Activated CD4-positive, CD25-positive, alpha-beta regulatory T cell treated with anti-CD3 and anti-CD28 coated beads, Interleukin-2, amount 50 U/mL, for 16 hours (primary cell): ENCODE measurements around the gene TNFRSF1A.

ENCODE experiments used
- DNase-seq: peaks from one replicate; pipeline ENCODE4 v3.0.0-alpha.2; 2020; ENCODE audit warnings: low read depth, low spot score

Gene TNFRSF1A

GRCh38 chr12:6341417-6342139 lies at the start of gene TNFRSF1A:
Gene TNFRSF1A (minus strand): TSS chr12:6342076. CDS start chr12:6341814, 262 bp downstream.
- DNase-seq = no peak

GRCh38 chr12:6391013-6391412 lies 49.1 kb upstream of the TNFRSF1A start:
- no peak for DNase-seq

GRCh38 chr12:6390084-6390799 lies 48.4 kb upstream of the TNFRSF1A start:
- DNase-seq = no peak

GRCh38 chr12:6387541-6387940 lies 45.7 kb upstream of the TNFRSF1A start:
- DNase-seq = no peak

DNA sequence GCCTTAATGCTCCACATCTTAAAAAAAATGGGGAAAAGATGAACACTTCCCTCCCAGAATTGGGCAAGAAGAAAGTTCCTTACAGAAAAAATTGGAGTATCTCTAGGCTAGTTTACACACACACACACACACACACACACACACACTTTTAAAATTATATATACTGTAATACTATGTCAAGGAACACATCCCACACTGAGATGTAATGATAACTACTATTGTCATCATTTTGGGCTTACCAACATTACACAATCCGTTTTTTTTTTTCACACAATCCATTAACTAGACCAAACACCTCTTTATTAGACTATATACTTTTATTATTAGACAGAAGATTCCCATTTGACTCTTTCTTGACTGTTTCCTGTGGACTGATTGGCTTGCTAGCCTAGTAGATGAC lies 44.6 kb upstream of the TNFRSF1A start:
- no peak for DNase-seq

DNA sequence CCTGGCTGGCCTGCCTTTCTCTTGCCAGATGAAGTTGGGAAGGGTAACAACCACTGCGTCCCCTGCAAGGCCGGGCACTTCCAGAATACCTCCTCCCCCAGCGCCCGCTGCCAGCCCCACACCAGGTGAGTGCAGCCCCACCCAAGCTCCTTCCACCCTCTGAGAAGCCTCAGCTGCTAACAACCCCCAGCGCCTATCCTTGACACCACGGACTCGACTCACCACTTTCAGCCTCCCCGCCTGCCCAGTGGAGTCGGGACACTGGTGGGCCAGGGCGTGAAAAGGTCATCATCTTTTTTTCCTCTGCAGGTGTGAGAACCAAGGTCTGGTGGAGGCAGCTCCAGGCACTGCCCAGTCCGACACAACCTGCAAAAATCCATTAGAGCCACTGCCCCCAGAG lies 44.2 kb upstream of the TNFRSF1A start:
- DNase-seq = no peak

DNA sequence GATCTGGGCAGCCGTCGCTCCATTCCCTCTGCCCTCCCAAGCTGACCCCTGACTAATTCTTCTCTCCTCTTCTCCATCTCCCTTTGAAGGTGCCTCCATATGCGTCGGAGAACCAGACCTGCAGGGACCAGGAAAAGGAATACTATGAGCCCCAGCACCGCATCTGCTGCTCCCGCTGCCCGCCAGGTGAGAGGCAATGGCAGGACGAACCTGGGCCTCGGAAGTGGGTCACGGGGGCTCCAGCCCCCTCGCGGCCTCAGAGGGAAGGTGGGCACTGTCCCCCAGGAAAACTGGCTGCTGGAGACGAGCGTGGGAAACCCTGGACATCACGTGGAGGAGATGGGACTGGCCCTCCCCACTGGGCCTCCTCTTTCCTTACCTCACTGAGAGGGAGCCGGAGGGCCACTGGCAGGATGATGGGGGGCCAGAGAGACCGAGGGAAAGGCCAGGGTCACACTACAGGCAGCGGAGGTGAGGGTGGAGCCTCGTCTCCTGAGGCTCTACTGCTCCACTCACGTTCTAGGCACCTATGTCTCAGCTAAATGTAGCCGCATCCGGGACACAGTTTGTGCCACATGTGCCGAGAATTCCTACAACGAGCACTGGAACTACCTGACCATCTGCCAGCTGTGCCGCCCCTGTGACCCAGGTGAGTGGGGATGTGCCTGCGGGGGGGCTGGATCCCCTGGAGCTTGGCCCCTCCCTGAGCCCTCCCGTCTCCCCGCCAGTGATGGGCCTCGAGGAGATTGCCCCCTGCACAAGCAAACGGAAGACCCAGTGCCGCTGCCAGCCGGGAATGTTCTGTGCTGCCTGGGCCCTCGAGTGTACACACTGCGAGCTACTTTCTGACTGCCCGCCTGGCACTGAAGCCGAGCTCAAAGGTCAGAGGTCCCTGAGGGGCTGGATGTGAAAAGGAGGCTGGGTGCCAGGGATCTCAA lies 42.9 kb upstream of the TNFRSF1A start:
- no peak for DNase-seq

GRCh38 chr12:6383572-6384498 lies 42.0 kb upstream of the TNFRSF1A start, which contains the start of gene LTBR:
Gene LTBR (plus strand): TSS chr12:6384162. CDS start chr12:6384359, 197 bp downstream.
- no peak for DNase-seq

- DNase-seq = no peak
These were observed 41.1 kb upstream of the TNFRSF1A start for GRCh38 chr12:6382982-6383381.

GRCh38 chr12:6382371-6382770 lies 40.5 kb upstream of the TNFRSF1A start:
- no peak for DNase-seq

GRCh38 chr12:6380141-6381121 lies 38.6 kb upstream of the TNFRSF1A start:
- no peak for DNase-seq

- no peak for DNase-seq
These were observed 37.0 kb upstream of the TNFRSF1A start for GRCh38 chr12:6378709-6379472.

- DNase-seq = no peak
These were observed 35.8 kb upstream of the TNFRSF1A start for GRCh38 chr12:6377667-6377994.

GRCh38 chr12:6376870-6377666 lies 35.2 kb upstream of the TNFRSF1A start:
- DNase-seq = no peak

DNA sequence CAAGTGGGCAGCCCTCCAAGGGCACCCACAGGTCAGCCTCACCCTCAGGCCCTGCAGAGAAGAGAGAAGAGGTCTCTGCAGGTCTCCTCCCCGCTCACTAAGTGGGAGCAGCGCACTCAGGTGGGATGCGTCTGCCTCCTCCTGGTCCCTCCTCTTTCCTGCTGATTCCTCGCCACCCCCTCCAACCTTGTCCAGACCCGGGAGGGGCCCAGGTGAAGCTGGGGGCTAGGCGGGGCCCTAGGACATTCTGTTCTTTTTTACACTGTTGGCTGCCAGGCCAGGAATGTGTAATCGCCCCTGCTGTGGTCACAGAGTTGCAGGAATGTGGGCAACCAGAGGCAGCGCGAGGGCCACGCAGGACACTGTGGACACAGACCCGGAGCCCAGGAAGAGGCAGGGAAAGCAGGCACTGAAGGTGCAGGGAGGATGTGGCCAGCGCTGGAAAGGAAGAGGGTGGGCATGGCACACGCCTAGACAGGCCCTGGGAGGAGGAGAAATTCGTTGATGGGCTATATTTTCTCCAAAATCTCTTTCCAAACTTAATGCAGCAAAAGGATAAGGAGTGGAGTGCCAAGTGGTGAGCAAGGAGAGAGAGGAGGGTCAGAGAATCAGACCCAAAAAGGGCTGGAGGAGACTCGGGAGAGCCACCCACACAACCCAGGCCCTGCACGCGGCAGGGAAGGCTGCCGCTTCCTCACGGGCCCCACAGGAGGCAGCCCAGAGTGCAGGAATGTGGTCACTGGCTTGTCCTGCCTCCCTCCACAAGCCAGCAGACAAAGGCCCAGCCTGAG lies 34.4 kb upstream of the TNFRSF1A start:
- no peak for DNase-seq

- DNase-seq = no peak
These were observed 33.6 kb upstream of the TNFRSF1A start, which contains the start of gene SCNN1A for GRCh38 chr12:6375269-6376078. Gene SCNN1A (minus strand): TSS chr12:6375563. CDS start chr12:6374783, 780 bp downstream.
